ENCODE measurements around the gene NOP10. TPM values are rescaled to one million over a fixed set of nuclear protein-coding genes. Genes with fewer than 3 reads are reported as not detected.

Gene NOP10
- total and polyA plus RNA-seq, 2 of the 13 experiments (the other 11 are each of a cell fraction or from before 2014, with no cell fraction given) = 239 to 369 TPM

GRCh38 chr15:34364041-34364440, 21.1 kb upstream of the NOP10 start (continued):
- TF ChIP-seq TRAFD1 (CRISPR knock-in tag; IDR thresholded peaks at IDR 0.05; ENCODE audit: borderline replicate concordance) (no peak), CEBPZ (IDR thresholded peaks at IDR 0.05; ENCODE audit: low read length) (no peak), RERE (CRISPR knock-in tag; IDR thresholded peaks at IDR 0.05; ENCODE audit: low read depth) (no peak), ZNF552 (CRISPR knock-in tag; IDR thresholded peaks at IDR 0.05; ENCODE audit: borderline replicate concordance) (no peak), TOE1 (CRISPR knock-in tag; IDR thresholded peaks at IDR 0.05) (no peak), ZNF691 (CRISPR knock-in tag; IDR thresholded peaks at IDR 0.05; ENCODE audit: borderline replicate concordance, low read depth) (no peak), ZFY (CRISPR knock-in tag; IDR thresholded peaks at IDR 0.05) (no peak), SNRNP70 (IDR thresholded peaks at IDR 0.05; ENCODE audit: low read depth, low read length) (no peak)
